ENCODE measurements around the gene TRNAU1AP. TPM values are rescaled to one million over a fixed set of nuclear protein-coding genes. Genes with fewer than 3 reads are reported as not detected.
"Not testable (repeated sequence)": the region's sequence is repeated elsewhere in the genome, so short reads cannot be mapped to it uniquely, and the experiment has no call there.

Gene TRNAU1AP
- total RNA-seq, 4 donors from 2014 or later, result 3.8 to 34.9 (median 20.3) TPM

GRCh38 chr1:28538286-28538685 lies 14.6 kb upstream of the TRNAU1AP start:
- intact Hi-C loops (cut with DNase I; ENCODE audit: low total_unique reads), result no loop called here
- no peak for DNase-seq
- Histone ChIP-seq H3K9me3 (no peaks in the 10 kb centered on the region), H3K27ac (no peak overlapping the region), H3K36me3 (no peaks in the 10 kb centered on the region), H3K4me1 (no peaks in the 10 kb centered on the region), H3K27me3 (no peaks in the 10 kb centered on the region), H3K4me3 (no peak overlapping the region)
- TF ChIP-seq POLR2A (IDR thresholded peaks at IDR 0.05), result no peak
- TF ChIP-seq CTCF (IDR thresholded peaks at IDR 0.05), result no peak

- Histone ChIP-seq H3K4me3 (no peak overlapping the region), H3K4me1 (no peaks in the 10 kb centered on the region), H3K9me3 (no peaks in the 10 kb centered on the region), H3K36me3 (no peaks in the 10 kb centered on the region), H3K27ac (no peak overlapping the region), H3K27me3 (no peaks in the 10 kb centered on the region)
- no peak for TF ChIP-seq CTCF (IDR thresholded peaks at IDR 0.05)
- TF ChIP-seq POLR2A (IDR thresholded peaks at IDR 0.05), result no peak
- intact Hi-C loops (cut with DNase I; ENCODE audit: low total_unique reads), result no loop called here
- DNase-seq, result no peak
These were observed 12.2 kb upstream of the TRNAU1AP start for GRCh38 chr1:28540651-28541050.

GRCh38 chr1:28541414-28542015 lies 11.4 kb upstream of the TRNAU1AP start:
- intact Hi-C loops (cut with DNase I; ENCODE audit: low total_unique reads); H3K27me3 ChIP-seq; H3K4me3 ChIP-seq; H3K36me3 ChIP-seq; H3K9me3 ChIP-seq; H3K4me1 ChIP-seq; H3K27ac ChIP-seq; DNase-seq: not testable (repeated sequence)

- Histone ChIP-seq H3K27ac (no peak overlapping the region), H3K36me3 (no peaks in the 10 kb centered on the region), H3K4me3 (no peak overlapping the region), H3K27me3 (no peaks in the 10 kb centered on the region), H3K4me1 (no peaks in the 10 kb centered on the region), H3K9me3 (no peaks in the 10 kb centered on the region)
- DNase-seq, result no peak
- intact Hi-C loops (cut with DNase I; ENCODE audit: low total_unique reads), result no loop called here
- TF ChIP-seq CTCF (IDR thresholded peaks at IDR 0.05) (no peak), POLR2A (IDR thresholded peaks at IDR 0.05) (no peak)
These were observed 7.6 kb upstream of the TRNAU1AP start for GRCh38 chr1:28545246-28545628.

GRCh38 chr1:28548318-28548717 lies 4.6 kb upstream of the TRNAU1AP start:
- Histone ChIP-seq H3K4me3 (no peak overlapping the region), H3K36me3 (no peaks in the 10 kb centered on the region), H3K9me3 (no peaks in the 10 kb centered on the region), H3K27me3 (peaks cover 0 to 5% of the 10 kb centered on the region in 2 donors), H3K4me1 (no peaks in the 10 kb centered on the region), H3K27ac (no peak overlapping the region)
- intact Hi-C loops (cut with DNase I; ENCODE audit: low total_unique reads), result no loop called here
- TF ChIP-seq POLR2A (IDR thresholded peaks at IDR 0.05) (no peak), CTCF (IDR thresholded peaks at IDR 0.05) (no peak)
- no peak for DNase-seq

- no peak overlapping the region for H3K27ac ChIP-seq
- TF ChIP-seq POLR2A (IDR thresholded peaks at IDR 0.05) (no peak), CTCF (IDR thresholded peaks at IDR 0.05) (no peak)
- no peak overlapping the region for H3K4me3 ChIP-seq
- intact Hi-C loops (cut with DNase I; ENCODE audit: low total_unique reads), result no loop called here
- no peaks in the 10 kb centered on the region for H3K36me3 ChIP-seq
- no peaks in the 10 kb centered on the region for H3K4me1 ChIP-seq
- H3K27me3 ChIP-seq, result peaks cover 0 to 5% of the 10 kb centered on the region in 2 donors
- no peaks in the 10 kb centered on the region for H3K9me3 ChIP-seq
- DNase-seq, result no peak
These were observed 1.5 kb upstream of the TRNAU1AP start for GRCh38 chr1:28551381-28551780.
